ENCODE measurements around the gene SENP1. TPM values are rescaled to one million over a fixed set of nuclear protein-coding genes. Genes with fewer than 3 reads are reported as not detected.

The SENP1 gene
- total RNA-seq, 1 donor, result 23.9 TPM

GRCh38 chr12:48029491-48030172 is 76.2 kb downstream of the SENP1 start:
- Histone ChIP-seq H3K9me3 (ENCODE audit: low read depth, low read length) (no peaks in the 10 kb centered on the region), H3K4me1 (ENCODE audit: insufficient read depth, low read length) (no peaks in the 10 kb centered on the region), H2AFZ (ENCODE audit: low read length) (no peak overlapping the region), H4K20me1 (ENCODE audit: insufficient read depth, low read length) (no peaks in the 10 kb centered on the region), H3K4me3 (ENCODE audit: insufficient read depth, low read length) (no peak overlapping the region), H3K27me3 (ENCODE audit: insufficient read depth, low read length) (peaks cover 17% of the 10 kb centered on the region), H3K79me2 (ENCODE audit: insufficient read depth, low read length) (no peaks in the 10 kb centered on the region), H3K36me3 (ENCODE audit: insufficient read depth, low read length) (no peaks in the 10 kb centered on the region), H3K4me2 (ENCODE audit: insufficient read depth, low read length) (no peak overlapping the region), H3K27ac (ENCODE audit: low read depth, low read length) (no peak overlapping the region)
- TF ChIP-seq CTCF (IDR thresholded peaks at IDR 0.05; ENCODE audit: extremely low read depth, low read depth, low read length), result no peak
- no peak for DNase-seq (ENCODE audit: insufficient read length, low spot score, missing footprints)

- Histone ChIP-seq H3K79me2 (ENCODE audit: insufficient read depth, low read length) (no peaks in the 10 kb centered on the region), H3K4me2 (ENCODE audit: insufficient read depth, low read length) (no peak overlapping the region), H3K27me3 (ENCODE audit: insufficient read depth, low read length) (peaks cover 23% of the 10 kb centered on the region), H3K4me1 (ENCODE audit: insufficient read depth, low read length) (no peaks in the 10 kb centered on the region), H4K20me1 (ENCODE audit: insufficient read depth, low read length) (no peaks in the 10 kb centered on the region), H3K4me3 (ENCODE audit: insufficient read depth, low read length) (no peak overlapping the region), H2AFZ (ENCODE audit: low read length) (no peak overlapping the region), H3K9me3 (ENCODE audit: low read depth, low read length) (no peaks in the 10 kb centered on the region), H3K36me3 (ENCODE audit: insufficient read depth, low read length) (no peaks in the 10 kb centered on the region), H3K27ac (ENCODE audit: low read depth, low read length) (no peak overlapping the region)
- no peak for DNase-seq (ENCODE audit: insufficient read length, low spot score, missing footprints)
- TF ChIP-seq CTCF (IDR thresholded peaks at IDR 0.05; ENCODE audit: extremely low read depth, low read depth, low read length), result no peak
Observed at GRCh38 chr12:48028541-48029431, 77.1 kb downstream of the SENP1 start.

GRCh38 chr12:48027183-48028002 is 78.5 kb downstream of the SENP1 start:
- Histone ChIP-seq H3K4me1 (ENCODE audit: insufficient read depth, low read length) (no peaks in the 10 kb centered on the region), H3K4me3 (ENCODE audit: insufficient read depth, low read length) (no peak overlapping the region), H3K36me3 (ENCODE audit: insufficient read depth, low read length) (no peaks in the 10 kb centered on the region), H4K20me1 (ENCODE audit: insufficient read depth, low read length) (no peaks in the 10 kb centered on the region), H2AFZ (ENCODE audit: low read length) (no peak overlapping the region), H3K9me3 (ENCODE audit: low read depth, low read length) (no peaks in the 10 kb centered on the region), H3K27ac (ENCODE audit: low read depth, low read length) (no peak overlapping the region), H3K79me2 (ENCODE audit: insufficient read depth, low read length) (no peaks in the 10 kb centered on the region), H3K4me2 (ENCODE audit: insufficient read depth, low read length) (no peak overlapping the region), H3K27me3 (ENCODE audit: insufficient read depth, low read length) (peaks cover 35% of the 10 kb centered on the region)
- DNase-seq (ENCODE audit: insufficient read length, low spot score, missing footprints), result no peak
- no peak for TF ChIP-seq CTCF (IDR thresholded peaks at IDR 0.05; ENCODE audit: extremely low read depth, low read depth, low read length)

All from osteoblast (primary cell).